ENCODE measurements around the gene TMEM221.
A peak's percentile ranks its signal among the peaks of the same experiment; 100 is the strongest.

The TMEM221 gene

GRCh38 chr19:17441241-17442021, 7.0 kb downstream of the TMEM221 start:
- no peak for DNase-seq (ENCODE audit: low read depth in 2 of 2)

DNA sequence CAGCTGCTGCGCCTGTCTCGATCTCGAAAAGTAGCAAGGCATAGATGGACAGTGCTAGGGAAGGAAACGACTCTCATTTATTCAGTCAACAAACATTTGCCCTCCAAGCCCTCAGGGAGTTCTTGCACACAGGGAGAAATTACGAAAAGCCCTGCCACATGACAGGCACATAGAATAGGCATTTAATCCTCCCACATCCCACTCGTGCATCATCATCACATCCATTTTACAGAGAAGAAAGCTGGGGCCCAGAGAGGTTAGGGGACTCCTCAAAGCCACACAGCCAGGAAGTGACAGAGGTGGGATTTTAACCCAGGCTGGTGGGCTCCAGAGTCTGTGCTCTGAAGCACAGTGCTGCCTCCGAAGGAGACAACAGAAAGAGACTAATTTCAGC, 11.6 kb downstream of the TMEM221 start:
- DNase-seq (ENCODE audit: low read depth in 2 of 2): no peak

- no peak for DNase-seq (ENCODE audit: low read depth in 2 of 2)
Measured at GRCh38 chr19:17436094-17436873, 12.2 kb downstream of the TMEM221 start.

DNA sequence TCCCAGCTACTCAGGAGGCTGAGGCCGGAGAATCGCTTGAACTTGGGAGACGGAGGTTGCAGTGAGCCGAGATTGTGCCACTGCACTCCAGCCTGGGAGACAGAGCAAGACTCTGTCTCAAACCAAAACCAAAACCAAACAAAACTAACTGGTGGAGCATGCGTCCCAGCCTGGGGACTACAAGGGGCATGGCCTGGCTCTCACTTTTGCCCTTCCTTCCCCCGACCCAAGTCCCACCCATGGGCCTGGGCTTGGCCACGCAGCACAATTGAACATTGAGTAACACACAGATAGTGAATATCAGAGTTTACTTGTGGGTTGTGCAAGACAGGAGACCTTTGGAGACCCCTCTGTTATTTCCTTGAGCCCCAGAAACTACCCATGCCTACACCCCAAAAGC, 13.2 kb downstream of the TMEM221 start:
- no peak for DNase-seq (ENCODE audit: low read depth in 2 of 2)

DNA sequence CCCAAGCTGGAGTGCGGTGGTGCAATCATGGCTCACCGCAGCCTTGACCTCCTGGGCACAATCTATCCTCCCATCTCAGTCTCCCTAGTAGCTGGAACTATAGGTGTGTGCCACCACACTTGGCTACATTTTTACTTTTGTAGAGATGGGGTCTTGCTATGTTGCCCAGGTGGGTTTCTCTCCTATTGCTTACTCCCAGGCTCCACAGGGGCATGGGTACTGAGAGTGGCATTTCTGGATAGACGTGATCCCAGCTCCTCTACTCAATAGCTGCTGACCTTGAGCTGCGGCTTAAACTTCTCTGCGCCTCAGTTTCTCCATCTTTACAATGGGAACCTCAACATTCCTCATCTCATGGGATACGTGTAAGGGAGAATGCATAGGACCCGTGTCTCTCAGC, 17.1 kb downstream of the TMEM221 start:
- no peak for DNase-seq (ENCODE audit: low read depth in 2 of 2)

- DNase-seq (ENCODE audit: low read depth in 2 of 2): no peak
Measured at GRCh38 chr19:17429641-17430113, 18.8 kb downstream of the TMEM221 start.

GRCh38 chr19:17424743-17425365, 23.6 kb downstream of the TMEM221 start:
- DNase-seq (ENCODE audit: low read depth in 2 of 2): no peak

- DNase-seq (ENCODE audit: low read depth in 2 of 2): no peak
Measured at GRCh38 chr19:17423429-17424208, 24.8 kb downstream of the TMEM221 start.

DNA sequence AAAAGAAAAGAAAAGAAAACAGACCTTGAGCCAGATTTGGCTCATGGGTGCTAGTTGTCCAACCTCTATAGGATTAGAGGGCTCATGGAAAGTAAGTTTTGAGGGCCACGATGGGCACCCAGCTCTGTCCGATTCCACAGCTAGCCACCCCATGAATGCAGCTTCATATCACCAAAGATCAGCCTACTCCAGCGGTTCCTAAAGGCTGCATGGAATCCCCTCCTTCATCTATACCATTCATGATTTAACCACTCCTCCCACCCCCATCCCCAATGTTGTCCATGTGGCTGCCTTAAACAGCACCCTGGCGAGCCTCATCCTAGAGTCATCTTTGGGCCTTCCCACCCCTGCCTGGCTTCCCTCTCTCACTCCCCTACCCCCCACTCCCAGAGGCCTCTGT, 26.5 kb downstream of the TMEM221 start:
- no peak for DNase-seq (ENCODE audit: low read depth in 2 of 2)

DNA sequence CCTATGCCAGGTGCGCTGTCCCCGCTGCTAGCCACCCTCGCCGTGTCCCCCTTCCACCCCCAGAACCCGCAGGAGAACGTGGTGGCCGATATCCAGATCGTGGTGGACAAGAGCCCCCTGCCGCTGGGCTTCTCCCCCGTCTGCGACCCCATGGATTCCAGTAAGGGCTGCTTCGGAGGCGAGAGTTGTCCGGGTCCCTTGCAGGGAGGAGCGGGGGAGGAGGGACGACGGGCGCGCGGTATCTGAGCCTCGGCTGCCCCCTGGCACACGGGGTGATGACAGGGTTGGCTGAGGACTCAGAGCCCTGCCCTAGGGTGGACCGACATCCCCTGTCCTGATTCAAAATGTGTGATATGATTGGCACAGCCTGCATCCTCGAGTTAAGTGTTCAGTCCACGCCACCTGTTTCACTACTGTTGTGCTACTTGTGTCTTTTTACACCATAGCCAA, 28.0 kb downstream of the TMEM221 start:
- DNase-seq (ENCODE audit: low read depth in 2 of 2): no peak

GRCh38 chr19:17419621-17420474, 28.6 kb downstream of the TMEM221 start, which contains the start of gene MVB12A:
Gene MVB12A, plus strand, starts transcription at chr19:17420047. Its CDS starts 89 bp downstream, at chr19:17420136.
- peak; percentile 91 to 92 for DNase-seq (ENCODE audit: low read depth in 2 of 2)

DNA sequence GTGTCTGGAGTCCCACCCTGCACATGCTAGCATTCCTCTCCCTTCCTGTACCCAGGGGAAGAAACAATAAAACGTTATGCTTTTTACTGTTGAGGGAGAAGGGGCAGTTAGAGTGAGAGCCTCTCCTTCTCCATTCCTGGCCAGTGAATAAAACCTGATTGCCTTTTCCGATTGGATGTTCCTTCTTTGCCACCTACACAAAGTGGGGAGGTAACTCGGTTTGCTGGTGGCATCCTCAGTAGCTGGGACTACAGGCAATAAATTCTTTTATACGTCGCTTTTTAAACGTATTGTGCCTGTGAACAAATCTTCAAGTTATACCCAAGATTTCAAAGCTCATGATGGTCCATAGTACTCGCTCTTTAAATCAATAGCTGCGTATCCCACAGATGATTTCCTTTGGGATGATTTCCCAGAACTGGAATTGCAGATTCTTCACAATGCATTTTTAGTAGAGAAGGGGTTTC, 29.3 kb downstream of the TMEM221 start:
- DNase-seq (ENCODE audit: low read depth in 2 of 2): no peak

GRCh38 chr19:17418710-17419109, 29.8 kb downstream of the TMEM221 start:
- DNase-seq (ENCODE audit: low read depth in 2 of 2): no peak

- DNase-seq (ENCODE audit: low read depth in 2 of 2): no peak
Measured at GRCh38 chr19:17415121-17415520, 33.3 kb downstream of the TMEM221 start.

GRCh38 chr19:17414097-17414496, 34.4 kb downstream of the TMEM221 start:
- no peak for DNase-seq (ENCODE audit: low read depth in 2 of 2)

GRCh38 chr19:17411801-17412200, 36.7 kb downstream of the TMEM221 start:
- DNase-seq (ENCODE audit: low read depth in 2 of 2): no peak

GRCh38 chr19:17409990-17410389, 38.5 kb downstream of the TMEM221 start:
- DNase-seq (ENCODE audit: low read depth in 2 of 2): no peak

DNA sequence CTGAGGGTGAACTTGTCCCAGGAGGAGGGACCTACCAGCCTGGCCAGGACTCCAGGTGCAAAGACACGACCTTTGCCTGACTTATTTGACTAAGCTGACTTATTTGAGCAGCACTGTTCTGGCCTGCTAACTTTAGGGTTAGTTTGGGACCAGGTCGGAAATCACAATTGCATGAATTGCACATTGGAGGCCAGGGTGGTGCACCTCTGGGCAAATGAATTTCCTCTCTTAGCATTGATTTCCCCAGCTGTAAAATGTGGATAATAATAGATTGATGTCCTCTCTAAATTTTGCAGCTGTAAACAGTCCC, 41.6 kb downstream of the TMEM221 start:
- DNase-seq (ENCODE audit: low read depth in 2 of 2): no peak

DNA sequence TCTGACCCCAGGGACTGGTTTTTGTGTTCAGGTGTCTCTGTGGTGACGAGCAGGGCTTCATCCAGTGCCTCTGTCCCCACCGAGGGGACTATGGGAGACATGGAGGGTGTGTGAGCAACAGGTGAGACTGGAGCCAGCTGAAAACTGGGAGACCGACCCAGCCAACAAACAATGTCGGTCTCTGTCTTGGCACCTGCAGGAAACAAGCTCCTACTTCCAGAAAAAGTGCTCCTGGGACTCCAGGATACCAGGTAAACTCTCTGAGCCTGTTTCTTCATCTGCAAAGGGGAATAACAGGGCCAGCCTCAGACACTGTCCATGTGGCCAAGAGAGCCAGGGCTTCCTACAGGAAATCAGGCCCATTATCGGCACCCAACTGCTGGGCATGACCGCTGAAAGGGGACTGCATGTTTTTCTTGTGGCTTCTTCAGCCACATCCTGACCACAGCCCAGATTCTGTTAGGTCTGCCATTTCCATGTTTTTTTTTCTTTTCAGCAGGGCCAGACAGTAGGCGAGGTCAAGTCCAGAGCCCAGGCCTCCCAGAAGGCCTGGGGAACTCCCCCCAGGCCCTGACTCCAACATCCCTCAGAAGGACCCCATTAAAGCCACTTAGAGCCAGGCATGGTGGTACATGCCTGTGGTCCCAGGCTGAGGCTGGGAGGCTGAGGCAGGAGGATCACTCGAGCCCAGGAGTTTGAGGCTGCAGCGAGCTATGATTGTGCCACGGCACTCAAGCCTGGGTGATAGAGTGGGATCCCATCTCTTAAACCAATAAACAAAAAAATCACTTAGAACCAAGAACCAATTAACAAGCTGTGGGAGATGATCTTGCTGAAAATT, 42.2 kb downstream of the TMEM221 start:
- peak in 1 of 2 donors; percentile 50 for DNase-seq (ENCODE audit: low read depth in 2 of 2)

Data from stimulated activated CD4-positive, alpha-beta T cell treated with anti-CD3 and anti-CD28 coated beads, Interleukin-15, amount 100 ng/mL, for 48 hours (primary cell).